ENCODE data around the gene ATG13.

GRCh38 chr11:46600194-46600960, 17.0 kb upstream of the ATG13 start:
- TF ChIP-seq CTCF (IDR thresholded peaks at IDR 0.05), result no peak
- TF ChIP-seq POLR2A (IDR thresholded peaks at IDR 0.05), result no peak
